T-helper 1 cell treated with Interleukin-12 subunit alpha and Interleukin-12 subunit beta and Interleukin-4 antibody, amounts not matched to agents 30 μg/mL and 1 μg/mL, for 36 hours (primary cell): ENCODE results near the gene GRIK1.

Source experiments
- H3K27ac Mint-ChIP-seq: one replicate; pipeline ENCODE4 v1.8.0; 2021; ENCODE audit warnings: mild to moderate bottlenecking, mixed read lengths
- H3K27me3 Mint-ChIP-seq: one replicate; pipeline ENCODE4 v1.8.0; 2021; ENCODE audit warnings: low read depth, mixed read lengths
- H3K36me3 Mint-ChIP-seq: one replicate; pipeline ENCODE4 v1.8.0; 2021; ENCODE audit warnings: low read depth, mixed read lengths
- H3K4me1 Mint-ChIP-seq: one replicate; pipeline ENCODE4 v1.8.0; 2021; ENCODE audit warnings: low read depth, mixed read lengths
- H3K4me3 Mint-ChIP-seq: one replicate; pipeline ENCODE4 v1.8.0; 2021; ENCODE audit warnings: mild to moderate bottlenecking, moderate library complexity, mixed read lengths
- H3K9me3 Mint-ChIP-seq: one replicate; pipeline ENCODE4 v1.8.0; 2021; ENCODE audit warnings: mixed read lengths

GRIK1 gene

GRCh38 chr21:29887313-29888009, 52.3 kb downstream of the GRIK1 start:
- Mint-ChIP-seq H3K9me3 (no peaks in the 10 kb centered on the region), H3K4me1 (no peaks in the 10 kb centered on the region), H3K27ac (no peak overlapping the region), H3K4me3 (no peak overlapping the region), H3K27me3 (no peaks in the 10 kb centered on the region), H3K36me3 (no peaks in the 10 kb centered on the region)

DNA sequence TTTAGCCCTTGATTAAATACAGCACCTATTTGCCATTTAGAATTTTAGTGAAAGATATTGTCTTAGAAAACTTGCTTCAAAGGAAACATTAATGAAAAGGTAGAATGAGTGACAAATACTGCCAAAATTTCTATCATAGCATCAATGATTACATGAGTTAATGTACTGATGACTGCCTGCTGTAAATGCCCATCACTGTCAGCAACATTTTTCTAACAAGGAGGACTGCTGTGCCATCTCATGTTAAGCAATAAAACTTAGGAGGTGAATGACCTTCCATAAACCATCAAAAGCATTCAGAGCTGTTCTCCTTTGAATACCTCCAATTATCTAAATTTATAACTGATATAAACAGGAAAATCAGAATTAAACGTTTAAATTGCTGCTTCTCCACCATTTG, 54.3 kb downstream of the GRIK1 start:
- no peak overlapping the region for H3K27ac Mint-ChIP-seq
- H3K4me1 Mint-ChIP-seq: no peaks in the 10 kb centered on the region
- H3K9me3 Mint-ChIP-seq: no peaks in the 10 kb centered on the region
- H3K4me3 Mint-ChIP-seq: no peak overlapping the region
- H3K36me3 Mint-ChIP-seq: no peaks in the 10 kb centered on the region
- no peaks in the 10 kb centered on the region for H3K27me3 Mint-ChIP-seq

- H3K4me1 Mint-ChIP-seq: no peaks in the 10 kb centered on the region
- no peaks in the 10 kb centered on the region for H3K36me3 Mint-ChIP-seq
- H3K27ac Mint-ChIP-seq: no peak overlapping the region
- no peaks in the 10 kb centered on the region for H3K27me3 Mint-ChIP-seq
- no peaks in the 10 kb centered on the region for H3K9me3 Mint-ChIP-seq
- no peak overlapping the region for H3K4me3 Mint-ChIP-seq
Observed at GRCh38 chr21:29875873-29876272, 63.9 kb downstream of the GRIK1 start.

DNA sequence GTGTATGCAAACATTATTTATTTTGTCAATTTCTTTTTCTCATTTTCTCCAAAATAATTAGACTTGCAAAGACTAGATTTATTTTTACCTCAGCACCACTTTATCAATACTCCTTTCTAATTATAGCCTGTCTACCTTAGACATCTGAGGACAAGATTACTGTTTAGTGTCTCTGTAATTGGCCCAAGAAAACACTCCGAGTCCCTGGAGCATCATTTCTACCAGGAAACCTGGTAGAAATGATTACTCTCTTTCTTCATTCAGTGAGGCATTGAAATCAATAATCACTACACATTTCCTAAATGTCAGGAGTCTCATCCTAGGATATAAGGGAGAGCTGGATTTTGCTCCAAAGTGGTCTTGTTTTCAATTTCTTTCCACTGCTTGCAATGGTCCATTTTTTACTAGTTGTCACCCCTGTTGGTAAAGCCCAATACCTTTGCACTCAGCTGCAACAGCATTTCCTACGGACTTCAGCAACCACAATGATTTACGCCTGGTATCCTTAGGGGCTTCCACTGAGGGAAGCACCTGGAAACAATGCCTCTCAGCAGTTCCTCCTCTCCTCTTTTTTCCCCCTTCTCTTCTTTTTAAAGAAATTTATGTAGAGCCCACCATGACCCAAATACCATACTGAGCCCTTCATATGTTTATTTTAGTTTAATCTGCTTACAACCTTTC, 64.6 kb downstream of the GRIK1 start:
- H3K27me3 Mint-ChIP-seq: no peaks in the 10 kb centered on the region
- H3K36me3 Mint-ChIP-seq: no peaks in the 10 kb centered on the region
- H3K4me1 Mint-ChIP-seq: no peaks in the 10 kb centered on the region
- no peak overlapping the region for H3K27ac Mint-ChIP-seq
- H3K4me3 Mint-ChIP-seq: no peak overlapping the region
- H3K9me3 Mint-ChIP-seq: no peaks in the 10 kb centered on the region

DNA sequence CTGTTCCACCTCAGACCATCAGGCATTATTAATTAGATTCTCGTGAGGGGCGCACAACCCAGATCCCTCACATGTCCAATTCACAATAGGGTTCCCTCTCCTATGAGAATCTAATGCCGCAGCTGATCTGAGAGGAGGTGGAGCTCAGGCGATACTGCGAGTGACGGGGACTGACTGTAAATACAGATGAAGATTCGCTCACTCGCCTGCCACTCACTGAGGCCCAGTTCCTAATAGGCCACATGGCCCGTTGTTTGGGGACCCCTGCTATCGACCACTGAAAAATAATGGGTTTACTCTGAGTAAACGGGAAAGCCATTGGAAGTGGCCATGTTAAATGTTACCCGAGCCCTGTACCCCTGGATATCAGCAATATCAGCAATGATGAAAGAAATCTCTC, 65.9 kb downstream of the GRIK1 start:
- Mint-ChIP-seq H3K27me3 (no peaks in the 10 kb centered on the region), H3K27ac (no peak overlapping the region), H3K9me3 (no peaks in the 10 kb centered on the region), H3K4me3 (no peak overlapping the region), H3K36me3 (no peaks in the 10 kb centered on the region), H3K4me1 (no peaks in the 10 kb centered on the region)

DNA sequence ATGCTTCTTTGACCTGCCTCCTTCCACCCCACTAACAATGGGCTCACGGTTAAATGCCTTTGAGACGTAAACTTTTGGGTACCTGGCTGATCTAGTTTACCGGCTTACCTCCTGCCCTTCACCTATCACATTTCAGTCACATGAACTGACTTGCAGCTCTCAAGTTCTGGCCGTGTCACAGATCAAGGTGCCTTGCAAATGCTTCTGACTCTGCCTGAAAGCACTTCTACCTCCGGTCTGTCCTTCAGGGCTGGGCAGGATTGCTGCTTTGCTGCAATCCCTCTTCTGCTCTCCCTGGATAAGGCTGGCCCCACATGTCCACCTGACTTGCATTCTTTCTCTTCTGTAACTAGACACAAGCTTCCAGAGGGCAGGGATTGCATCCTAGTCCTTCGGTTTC, 69.0 kb downstream of the GRIK1 start:
- no peak overlapping the region for H3K4me3 Mint-ChIP-seq
- H3K9me3 Mint-ChIP-seq: no peaks in the 10 kb centered on the region
- H3K27ac Mint-ChIP-seq: no peak overlapping the region
- no peaks in the 10 kb centered on the region for H3K27me3 Mint-ChIP-seq
- H3K4me1 Mint-ChIP-seq: no peaks in the 10 kb centered on the region
- no peaks in the 10 kb centered on the region for H3K36me3 Mint-ChIP-seq

GRCh38 chr21:29867796-29868195, 72.0 kb downstream of the GRIK1 start:
- Mint-ChIP-seq H3K27ac (no peak overlapping the region), H3K9me3 (no peaks in the 10 kb centered on the region), H3K4me3 (no peak overlapping the region), H3K36me3 (no peaks in the 10 kb centered on the region), H3K27me3 (peaks cover 8% of the 10 kb centered on the region), H3K4me1 (no peaks in the 10 kb centered on the region)

DNA sequence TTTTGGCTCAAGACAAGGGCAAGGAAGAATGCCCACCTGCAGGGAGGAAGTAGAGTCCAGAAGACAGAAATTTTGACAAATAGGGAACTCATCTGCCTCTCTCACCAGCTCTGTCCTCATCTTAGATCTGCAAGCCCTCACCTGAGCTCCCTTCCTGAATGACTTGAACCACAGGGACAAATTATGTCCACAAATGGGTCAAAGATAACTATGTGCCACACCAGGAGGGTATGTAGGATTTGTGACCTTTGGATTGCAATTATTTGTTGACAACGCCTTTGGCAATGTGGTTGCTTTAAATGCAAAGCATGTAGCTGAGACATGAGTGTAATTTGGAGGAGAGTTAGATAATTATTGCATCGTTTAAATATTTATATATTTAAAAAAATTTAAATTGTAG, 79.5 kb downstream of the GRIK1 start:
- Mint-ChIP-seq H3K9me3 (no peaks in the 10 kb centered on the region), H3K27ac (no peak overlapping the region), H3K36me3 (no peaks in the 10 kb centered on the region), H3K4me1 (no peaks in the 10 kb centered on the region), H3K4me3 (no peak overlapping the region), H3K27me3 (peaks cover 8% of the 10 kb centered on the region)

DNA sequence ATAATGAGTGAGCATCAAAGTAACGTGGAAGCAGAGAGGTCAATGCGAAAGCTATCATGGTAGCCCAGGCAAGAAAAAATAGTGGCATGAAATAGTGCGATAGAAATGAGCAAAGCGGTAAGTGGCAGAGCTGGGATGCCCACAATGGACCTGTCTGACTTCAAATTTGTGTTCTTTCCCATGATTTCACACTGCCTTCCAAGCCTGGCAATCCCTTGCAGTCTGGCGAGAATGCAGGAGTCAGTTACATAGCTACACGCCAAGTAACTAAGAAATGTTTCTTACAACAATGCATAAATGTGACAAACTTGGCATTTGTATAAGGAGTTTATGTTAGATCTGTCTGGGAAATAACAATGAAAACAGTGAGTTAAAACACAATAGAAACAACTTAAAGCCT, 82.6 kb downstream of the GRIK1 start:
- Mint-ChIP-seq H3K4me3 (no peak overlapping the region), H3K9me3 (no peaks in the 10 kb centered on the region), H3K4me1 (no peaks in the 10 kb centered on the region), H3K36me3 (no peaks in the 10 kb centered on the region), H3K27me3 (peaks cover 2% of the 10 kb centered on the region), H3K27ac (no peak overlapping the region)

- Mint-ChIP-seq H3K27ac (no peak overlapping the region), H3K9me3 (no peaks in the 10 kb centered on the region), H3K36me3 (no peaks in the 10 kb centered on the region), H3K27me3 (peaks cover 5% of the 10 kb centered on the region), H3K4me1 (no peaks in the 10 kb centered on the region), H3K4me3 (no peak overlapping the region)
Observed at GRCh38 chr21:29854795-29855194, 85.0 kb downstream of the GRIK1 start.

GRCh38 chr21:29851611-29852010, 88.2 kb downstream of the GRIK1 start:
- H3K27ac Mint-ChIP-seq: no peak overlapping the region
- peaks cover 5% of the 10 kb centered on the region for H3K27me3 Mint-ChIP-seq
- no peaks in the 10 kb centered on the region for H3K9me3 Mint-ChIP-seq
- no peaks in the 10 kb centered on the region for H3K4me1 Mint-ChIP-seq
- no peak overlapping the region for H3K4me3 Mint-ChIP-seq
- no peaks in the 10 kb centered on the region for H3K36me3 Mint-ChIP-seq

DNA sequence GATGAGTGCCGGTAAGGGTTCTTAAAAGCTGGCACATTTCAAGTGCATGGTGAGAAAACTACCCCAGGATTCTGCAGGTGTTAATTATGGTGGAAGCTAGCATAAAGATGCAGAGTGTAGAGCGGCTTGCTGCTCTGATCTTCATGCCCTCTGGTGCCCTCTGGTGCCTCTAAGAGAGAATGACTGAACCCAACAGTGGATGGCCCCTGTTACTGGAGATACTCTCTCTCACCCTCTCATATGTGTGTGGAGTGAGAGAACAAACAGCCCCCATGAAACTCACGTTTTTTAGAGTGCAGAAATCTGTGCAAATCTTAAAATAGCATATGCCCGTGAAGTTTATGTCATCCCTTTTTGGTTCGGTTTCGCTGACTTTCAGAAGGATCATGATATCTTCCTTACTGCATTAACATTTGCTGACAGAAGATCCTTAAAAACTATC, 90.0 kb downstream of the GRIK1 start:
- Mint-ChIP-seq H3K4me1 (no peaks in the 10 kb centered on the region), H3K27me3 (peaks cover 5% of the 10 kb centered on the region), H3K36me3 (no peaks in the 10 kb centered on the region), H3K4me3 (no peak overlapping the region), H3K27ac (no peak overlapping the region), H3K9me3 (no peaks in the 10 kb centered on the region)

- no peaks in the 10 kb centered on the region for H3K36me3 Mint-ChIP-seq
- H3K4me3 Mint-ChIP-seq: no peak overlapping the region
- H3K4me1 Mint-ChIP-seq: no peaks in the 10 kb centered on the region
Observed at GRCh38 chr21:29843804-29844203, 96.0 kb downstream of the GRIK1 start.

DNA sequence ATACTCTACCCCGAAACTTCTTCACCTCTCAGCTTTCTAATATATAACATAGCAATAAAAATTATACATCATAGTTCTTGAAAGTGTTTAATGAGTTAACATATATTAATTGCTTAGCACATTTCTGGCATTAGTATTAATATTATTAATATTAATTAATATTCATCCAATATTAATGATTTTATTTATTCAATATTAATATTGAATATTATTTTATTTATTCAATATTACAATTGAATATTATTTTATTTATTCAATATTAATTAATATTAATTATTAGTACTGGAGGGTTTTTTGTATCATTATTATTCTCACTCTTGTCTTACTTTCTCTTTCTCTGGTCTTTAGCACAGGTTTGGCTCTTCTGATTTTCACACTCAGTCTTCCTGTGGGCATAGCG, 105.2 kb downstream of the GRIK1 start:
- Mint-ChIP-seq H3K27ac (no peak overlapping the region), H3K9me3 (no peaks in the 10 kb centered on the region), H3K4me1 (no peaks in the 10 kb centered on the region), H3K27me3 (peaks cover 7% of the 10 kb centered on the region), H3K36me3 (no peaks in the 10 kb centered on the region), H3K4me3 (no peak overlapping the region)

More at GRCh38 chr21:29843804-29844203, 96.0 kb downstream of the GRIK1 start:
- Mint-ChIP-seq H3K9me3 (no peaks in the 10 kb centered on the region), H3K27ac (no peak overlapping the region), H3K27me3 (peaks cover 4% of the 10 kb centered on the region)

GRCh38 chr21:29832217-29832616, 107.6 kb downstream of the GRIK1 start:
- H3K36me3 Mint-ChIP-seq: no peaks in the 10 kb centered on the region

More at GRCh38 chr21:29832217-29832616, 107.6 kb downstream of the GRIK1 start:
- Mint-ChIP-seq H3K27me3 (no peaks in the 10 kb centered on the region), H3K4me1 (no peaks in the 10 kb centered on the region), H3K4me3 (no peak overlapping the region), H3K9me3 (peaks cover 4% of the 10 kb centered on the region), H3K27ac (no peak overlapping the region)
